Measurements from ENCODE around the gene ANXA11.

DNA sequence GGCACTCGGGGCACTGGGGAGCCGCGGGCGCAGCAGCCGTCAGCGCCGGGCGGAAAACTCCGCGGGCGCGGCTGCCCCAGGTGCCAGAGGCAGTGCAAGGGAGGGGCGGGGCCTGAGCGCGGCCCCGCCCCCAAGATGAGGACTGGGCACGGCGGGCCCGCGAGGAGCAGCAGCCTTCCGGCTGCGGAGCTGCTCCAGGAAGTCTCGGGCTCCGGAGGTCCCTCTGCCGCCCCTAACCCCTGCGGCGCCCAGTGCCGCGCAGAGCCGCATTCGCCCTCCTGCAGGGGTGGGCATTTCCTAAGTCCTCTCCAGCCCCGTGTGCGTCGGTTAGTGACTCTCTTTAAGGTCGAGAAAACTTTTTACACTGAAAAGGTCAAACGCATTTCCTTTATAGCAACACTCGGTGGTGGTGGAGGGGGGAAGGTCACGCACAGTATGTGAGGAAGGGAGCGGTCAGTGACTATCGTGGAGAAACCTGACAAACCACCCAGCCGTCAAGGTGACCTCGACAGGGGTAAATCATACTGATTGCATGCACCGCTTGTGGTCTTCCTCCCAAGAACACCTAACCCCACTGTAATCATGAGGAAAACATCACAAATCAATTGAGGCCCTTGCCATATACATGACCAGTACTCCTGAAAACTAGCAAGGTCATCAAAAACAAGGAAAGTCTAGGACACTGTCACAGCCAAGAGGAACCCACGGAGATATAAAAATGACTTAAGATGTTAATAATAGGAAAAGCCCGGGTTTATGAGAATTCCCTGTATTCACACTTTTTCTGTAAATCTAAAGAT lies at the start of gene ANXA11:
- TF ChIP-seq, protein P1, sequence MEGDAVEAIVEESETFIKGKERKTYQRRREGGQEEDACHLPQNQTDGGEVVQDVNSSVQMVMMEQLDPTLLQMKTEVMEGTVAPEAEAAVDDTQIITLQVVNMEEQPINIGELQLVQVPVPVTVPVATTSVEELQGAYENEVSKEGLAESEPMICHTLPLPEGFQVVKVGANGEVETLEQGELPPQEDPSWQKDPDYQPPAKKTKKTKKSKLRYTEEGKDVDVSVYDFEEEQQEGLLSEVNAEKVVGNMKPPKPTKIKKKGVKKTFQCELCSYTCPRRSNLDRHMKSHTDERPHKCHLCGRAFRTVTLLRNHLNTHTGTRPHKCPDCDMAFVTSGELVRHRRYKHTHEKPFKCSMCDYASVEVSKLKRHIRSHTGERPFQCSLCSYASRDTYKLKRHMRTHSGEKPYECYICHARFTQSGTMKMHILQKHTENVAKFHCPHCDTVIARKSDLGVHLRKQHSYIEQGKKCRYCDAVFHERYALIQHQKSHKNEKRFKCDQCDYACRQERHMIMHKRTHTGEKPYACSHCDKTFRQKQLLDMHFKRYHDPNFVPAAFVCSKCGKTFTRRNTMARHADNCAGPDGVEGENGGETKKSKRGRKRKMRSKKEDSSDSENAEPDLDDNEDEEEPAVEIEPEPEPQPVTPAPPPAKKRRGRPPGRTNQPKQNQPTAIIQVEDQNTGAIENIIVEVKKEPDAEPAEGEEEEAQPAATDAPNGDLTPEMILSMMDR (IDR thresholded peaks at IDR 0.05) = no peak
- peak; percentile 98 to 99 for TF ChIP-seq POLR2A (IDR thresholded peaks at IDR 0.05)
